H1 (cell line): ENCODE data around the gene TFB1M. TPM values are rescaled to one million over a fixed set of nuclear protein-coding genes. Genes with fewer than 3 reads are reported as not detected.

Experiments used
- CTCF ChIA-PET: fragments of 300-600 bp; sonication (Branson Sonifier 250); formaldehyde crosslinking; loops from one replicate; lab custom pipeline; 2021; ENCODE audit not compliant: partially characterized antibody; lab: Charles Lee
- POLR2A ChIA-PET: fragments of 300-600 bp; sonication (Branson Sonifier 250); formaldehyde crosslinking; loops from one replicate; lab custom pipeline; 2021; ENCODE audit warnings: inconsistent platforms; ENCODE audit not compliant: partially characterized antibody; lab: Charles Lee
- DNase-seq, 2 experiments: peaks; one replicate each; pipeline versions ENCODE4 v3.0.0 to v3.0.0-alpha.2; 2010 to 2022; ENCODE audit warnings: low spot score in 2 of 2, low read depth in 1 of 2, mixed read lengths in 1 of 2
- FAIRE-seq: peaks from 2 replicates; lab custom pipeline; 2011; peaks lifted over from hg19 to GRCh38; lab: Jason Lieb, UNC
- H2AFZ ChIP-seq: 2 replicates; pipeline ENCODE4 v1.8.1; 2012; ENCODE audit warnings: low read length, inconsistent platforms
- H2AK5ac ChIP-seq: 2 replicates; pipeline ENCODE4 v1.6.1; 2013; ENCODE audit warnings: low read depth, low read length
- H2BK120ac ChIP-seq: replicated peaks from 2 replicates; pipeline ENCODE3; 2013; ENCODE audit warnings: low read depth, low read length, inconsistent platforms
- H2BK12ac ChIP-seq: 2 replicates; pipeline ENCODE4 v1.6.1; 2013; ENCODE audit warnings: low read depth, low read length
- H2BK15ac ChIP-seq: 2 replicates; pipeline ENCODE4 v1.6.1; 2013; ENCODE audit warnings: low read length
- H2BK20ac ChIP-seq: 2 replicates; pipeline ENCODE4 v1.6.1; 2013; ENCODE audit warnings: low read length
- H2BK5ac ChIP-seq: 2 replicates; pipeline ENCODE4 v1.6.1; 2013; ENCODE audit warnings: low read depth, low read length
- H3K14ac ChIP-seq: 2 replicates; pipeline ENCODE4 v1.6.1; 2013; ENCODE audit warnings: inconsistent platforms; ENCODE audit not compliant: insufficient read length
- H3K18ac ChIP-seq: 2 replicates; pipeline ENCODE4 v1.6.1; 2013; ENCODE audit warnings: low read length; ENCODE audit errors: extremely low read depth
- H3K23ac ChIP-seq: 2 replicates; pipeline ENCODE4 v1.6.1; 2013; ENCODE audit warnings: inconsistent platforms; ENCODE audit not compliant: insufficient read length
- H3K23me2 ChIP-seq: 2 replicates; pipeline ENCODE4 v1.6.1; 2013; ENCODE audit warnings: low read depth, low read length
- H3K27ac ChIP-seq: 2 replicates; pipeline ENCODE4 v1.6.1; 2011; ENCODE audit warnings: low read depth, low read length, inconsistent platforms
- H3K27me3 ChIP-seq, 4 experiments: replicated peaks in 1 of 4; 1 replicate in 1 of 4; 2 replicates in 3 of 4; pipeline versions ENCODE4 v1.6.1 to v1.8.1; 2011 to 2013; ENCODE audit warnings: low read length in 3 of 4, mild to moderate bottlenecking in 3 of 4, inconsistent platforms in 2 of 4, mixed read lengths in 2 of 4, moderate library complexity in 1 of 4; ENCODE audit not compliant: control insufficient read depth in 3 of 4, insufficient read depth in 3 of 4; ENCODE audit errors: extremely low read depth in 1 of 4
- H3K36me3 ChIP-seq, 4 experiments: 2 replicates each; pipeline versions ENCODE4 v1.6.1 to v1.8.1; 2011 to 2013; ENCODE audit warnings: mild to moderate bottlenecking in 4 of 4, low read length in 3 of 4, moderate library complexity in 2 of 4, control low read depth in 1 of 4, inconsistent platforms in 1 of 4; ENCODE audit not compliant: insufficient read depth in 4 of 4, control insufficient read depth in 2 of 4
- H3K4ac ChIP-seq: replicated peaks from 2 replicates; pipeline ENCODE3; 2013; ENCODE audit warnings: low read length, low read depth, mixed read lengths, inconsistent platforms; ENCODE audit not compliant: insufficient read length
- H3K4me1 ChIP-seq, 4 experiments: replicated peaks in 1 of 4; 1 replicate in 1 of 4; 2 replicates in 3 of 4; pipeline versions ENCODE4 v1.6.1 to v1.8.1; 2011 to 2013; ENCODE audit warnings: low read length in 3 of 4, inconsistent platforms in 2 of 4, mixed read lengths in 1 of 4; ENCODE audit not compliant: insufficient read depth in 4 of 4, control insufficient read depth in 3 of 4
- H3K4me2 ChIP-seq, 2 experiments: 2 replicates each; pipeline versions ENCODE4 v1.6.1 to v1.8.1; 2011 to 2013; ENCODE audit warnings: low read depth in 2 of 2, low read length in 2 of 2, control low read depth in 1 of 2, inconsistent platforms in 1 of 2, mild to moderate bottlenecking in 1 of 2; ENCODE audit not compliant: insufficient read depth in 1 of 2
- H3K4me3 ChIP-seq, 4 experiments: fragments of 200-600, 300-600 bp in 1 of 4; sonication (generic), shearing (Covaris generic), sonication (Bioruptor Twin) in 1 of 4; 2 replicates each; pipeline versions ENCODE4 v1.5.1 to v1.8.1; 2011 to 2016; ENCODE audit warnings: low read length in 4 of 4, low read depth in 3 of 4, control low read depth in 2 of 4, inconsistent platforms in 2 of 4, mild to moderate bottlenecking in 2 of 4, mixed read lengths in 1 of 4, moderate library complexity in 1 of 4; ENCODE audit not compliant: insufficient read depth in 2 of 4; ENCODE audit errors: extremely low read depth in 1 of 4
- H3K56ac ChIP-seq: replicated peaks from 2 replicates; pipeline ENCODE3; 2013; ENCODE audit warnings: low read depth, mild to moderate bottlenecking, mixed read lengths, low read length, inconsistent platforms; ENCODE audit not compliant: insufficient read length
- H3K79me1 ChIP-seq: 2 replicates; pipeline ENCODE4 v1.6.1; 2013; ENCODE audit warnings: low read depth, low read length, control low read depth
- H3K79me2 ChIP-seq, 2 experiments: 2 replicates each; pipeline versions ENCODE4 v1.6.1 to v1.8.1; 2012 to 2013; ENCODE audit warnings: low read length in 2 of 2, mild to moderate bottlenecking in 2 of 2, inconsistent platforms in 1 of 2; ENCODE audit not compliant: insufficient read depth in 2 of 2, control insufficient read depth in 1 of 2
- H3K9ac ChIP-seq, 4 experiments: replicated peaks in 1 of 4; 1 replicate in 1 of 4; 2 replicates in 3 of 4; pipeline versions ENCODE4 v1.6.1 to v1.8.1; 2011 to 2013; ENCODE audit warnings: low read depth in 3 of 4, low read length in 3 of 4, control low read depth in 2 of 4, mild to moderate bottlenecking in 2 of 4, moderate library complexity in 2 of 4, inconsistent platforms in 1 of 4; ENCODE audit errors: extremely low read depth in 1 of 4
- H3K9me3 ChIP-seq, 2 experiments: 2 replicates each; pipeline versions ENCODE4 v1.6.1 to v1.8.1; 2012 to 2013; ENCODE audit warnings: mild to moderate bottlenecking in 2 of 2, moderate library complexity in 2 of 2, control low read depth in 1 of 2, inconsistent platforms in 1 of 2, low read depth in 1 of 2, low read length in 1 of 2, mixed read lengths in 1 of 2; ENCODE audit not compliant: insufficient read depth in 2 of 2
- H4K20me1 ChIP-seq, 2 experiments: replicated peaks in 1 of 2; 2 replicates each; pipeline versions ENCODE3 to v1.8.1; 2011 to 2013; ENCODE audit warnings: inconsistent platforms in 2 of 2, low read length in 2 of 2, mild to moderate bottlenecking in 1 of 2; ENCODE audit not compliant: insufficient read depth in 2 of 2, control insufficient read depth in 1 of 2
- H4K5ac ChIP-seq: 2 replicates; pipeline ENCODE4 v1.6.1; 2013; ENCODE audit warnings: low read length, low read depth, mixed read lengths, inconsistent platforms; ENCODE audit not compliant: insufficient read length
- H4K8ac ChIP-seq: 2 replicates; pipeline ENCODE4 v1.8.0; 2013; ENCODE audit warnings: mild to moderate bottlenecking, moderate library complexity, low read length, inconsistent platforms; ENCODE audit not compliant: insufficient read depth; ENCODE audit errors: extremely low read depth
- H4K91ac ChIP-seq: replicated peaks from 2 replicates; pipeline ENCODE3; 2013; ENCODE audit warnings: low read length, mixed read lengths, inconsistent platforms; ENCODE audit not compliant: insufficient read length
- ATF3 ChIP-seq: IDR thresholded peaks from 2 replicates; pipeline ENCODE4 v1.6.1; 2011; ENCODE audit warnings: low read depth, mild to moderate bottlenecking, low read length; ENCODE audit not compliant: insufficient read depth
- GTF2F1 ChIP-seq: IDR thresholded peaks from 2 replicates; pipeline ENCODE4 v1.6.1; 2012; ENCODE audit warnings: low read depth, low read length, improper control_type of control experiment, borderline replicate concordance
- JUND ChIP-seq: IDR thresholded peaks from 2 replicates; pipeline ENCODE4 v1.6.1; 2011; ENCODE audit warnings: mild to moderate bottlenecking, improper control_type of control experiment, low read length
- KDM1A ChIP-seq: fragments of 200-600, 300-600 bp; sonication (generic); IDR thresholded peaks from 2 replicates; pipeline ENCODE4 v1.7.1; 2016; ENCODE audit warnings: mild to moderate bottlenecking, low read length, borderline replicate concordance
- MAFK ChIP-seq: IDR thresholded peaks from 2 replicates; pipeline ENCODE4 v1.6.1; 2012; ENCODE audit warnings: low read depth, mild to moderate bottlenecking, improper control_type of control experiment, low read length
- NANOG ChIP-seq: IDR thresholded peaks from 2 replicates; pipeline ENCODE4 v1.6.1; 2011; ENCODE audit warnings: low read length, low read depth, mild to moderate bottlenecking, inconsistent platforms; ENCODE audit not compliant: insufficient read depth, poor library complexity, severe bottlenecking
- PHF8 ChIP-seq: fragments of 200-600 bp; sonication (generic); conservative IDR thresholded peaks from 2 replicates; pipeline ENCODE4 v1.7.1; 2012; ENCODE audit warnings: low read depth, mild to moderate bottlenecking, inconsistent platforms, low read length, moderate library complexity
- POLR2AphosphoS5 ChIP-seq: IDR thresholded peaks from 2 replicates; pipeline ENCODE4 v1.6.1; 2011; ENCODE audit warnings: low read depth, low read length
- RFX5 ChIP-seq: IDR thresholded peaks from 2 replicates; pipeline ENCODE4 v1.6.1; 2011; ENCODE audit warnings: low read depth, low read length, improper control_type of control experiment, borderline replicate concordance
- SIX5 ChIP-seq: IDR thresholded peaks from 2 replicates; pipeline ENCODE4 v1.6.1; 2011; ENCODE audit warnings: mild to moderate bottlenecking, low read depth, low read length
- TBP ChIP-seq: IDR thresholded peaks from 2 replicates; pipeline ENCODE4 v1.6.1; 2011; ENCODE audit warnings: low read depth, low read length, improper control_type of control experiment
- TCF12 ChIP-seq: IDR thresholded peaks from 2 replicates; pipeline ENCODE4 v1.6.1; 2011; ENCODE audit warnings: low read depth, mild to moderate bottlenecking, low read length
- YY1 ChIP-seq: IDR thresholded peaks from 2 replicates; pipeline ENCODE4 v1.6.1; 2011; ENCODE audit warnings: low read depth, mild to moderate bottlenecking, low read length
- ZNF274 ChIP-seq: IDR thresholded peaks from 2 replicates; pipeline ENCODE4 v1.7.0; 2012; ENCODE audit warnings: low read length, borderline replicate concordance; ENCODE audit errors: extremely low read depth
- WGBS, 2 experiments: shearing (Covaris generic) in 1 of 2; methylation state at CpG; one replicate each; pipeline versions ENCODE4 v1.1.6 to v1.1.7; 2013 to 2015; ENCODE audit warnings: low lambda C conversion rate in 2 of 2, mixed read lengths in 2 of 2, inconsistent platforms in 1 of 2, low coverage in 1 of 2, missing lambda C conversion rate in 1 of 2; ENCODE audit not compliant: insufficient replicate concordance in 2 of 2, insufficient coverage in 1 of 2, insufficient read length in 1 of 2; ENCODE audit errors: extremely low coverage in 1 of 2, missing lambda C conversion rate in 1 of 2; 5-methylcytosine and 5-hydroxymethylcytosine counted together
- polyA plus RNA-seq, 7 experiments: library from polyadenylated mRNA; depleted of rRNA in 3 of 7; stranded (reverse) in 5 of 7; unstranded in 2 of 7; fragments of >200 nt in 5 of 7; fragments of 200-250 nt in 2 of 7; gene quantifications; 1 replicate in 5 of 7; 2 replicates in 1 of 7; 4 replicates in 1 of 7; pipeline versions ENCODE4 v1.2.1 to v1.2.3, GENCODE V29; 2011 to 2013; ENCODE audit warnings: missing spikeins in 2 of 7, mixed read lengths in 2 of 7
- total RNA-seq: library from RNA; stranded (reverse); fragmentation: NEBNext Ultra II Directional; extraction: Animal tissue kit (Norgen Biotek cat#: 25700); gene quantifications from 2 replicates; pipeline ENCODE4 v1.2.1, GENCODE V29; 2021

The TFB1M gene
- total and polyA plus RNA-seq, 2 of the 8 experiments (the other 6 are each of a cell fraction or from before 2014, with no cell fraction given), result 28.2 to 49.4 TPM

- Histone ChIP-seq H3K14ac (no peak overlapping the region), H2AFZ (no peak overlapping the region), H3K23me2 (no peaks in the 10 kb centered on the region), H3K36me3 (no peaks in the 10 kb centered on the region), H3K56ac (no peak overlapping the region), H2BK15ac (no peak overlapping the region), H4K8ac (no peak overlapping the region), H3K79me2 (no peaks in the 10 kb centered on the region), H3K9ac (no peak overlapping the region), H2AK5ac (no peak overlapping the region), H2BK20ac (no peak overlapping the region), H3K18ac (no peak overlapping the region), H3K4ac (no peak overlapping the region), H3K4me2 (no peak overlapping the region), H3K79me1 (no peaks in the 10 kb centered on the region), H2BK12ac (no peak overlapping the region), H3K27ac (no peak overlapping the region), H4K20me1 (no peaks in the 10 kb centered on the region), H3K23ac (no peak overlapping the region), H3K27me3 (no peaks in the 10 kb centered on the region), H4K91ac (no peak overlapping the region), H3K4me3 (no peak overlapping the region), H2BK5ac (no peak overlapping the region), H2BK120ac (no peak overlapping the region), H4K5ac (no peak overlapping the region), H3K9me3 (no peaks in the 10 kb centered on the region), H3K4me1 (no peaks in the 10 kb centered on the region)
- no peak for FAIRE-seq
- ChIA-PET CTCF (interaction anchor here (0.9 kb wide), 1 partner anchor 18 kb away, joined by 3 read pairs; no protein-coding TSS in a partner anchor), POLR2A (interaction anchor here (1.2 kb wide), 1 partner anchor 613 kb away, joined by 3 read pairs; no protein-coding TSS in a partner anchor)
- no peak for DNase-seq
- WGBS, 2 experiments, result 95% methylated on average over 1 of the region's 1 CpG; no CpG with 5 or more reads in 1 of the 2 experiments
- TF ChIP-seq ATF3, result no peak
- TF ChIP-seq YY1, result no peak
- no peak for TF ChIP-seq SIX5
- TF ChIP-seq PHF8, result no peak
- no peak for TF ChIP-seq RFX5
- no peak for TF ChIP-seq TBP
- no peak for TF ChIP-seq MAFK
- TF ChIP-seq NANOG, result no peak
- no peak for TF ChIP-seq GTF2F1
- no peak for TF ChIP-seq POLR2AphosphoS5
- TF ChIP-seq TCF12, result no peak
- TF ChIP-seq KDM1A, result no peak
- no peak for TF ChIP-seq JUND
- no peak for TF ChIP-seq ZNF274
Measured at GRCh38 chr6:155347800-155348199, 33.5 kb upstream of the TFB1M start.
